Measurements from ENCODE around the gene ITPRID1. TPM values are rescaled to one million over a fixed set of nuclear protein-coding genes. Genes with fewer than 3 reads are reported as not detected.

ITPRID1 gene
- total RNA-seq, 4 donors from 2014 or later = not detected

DNA sequence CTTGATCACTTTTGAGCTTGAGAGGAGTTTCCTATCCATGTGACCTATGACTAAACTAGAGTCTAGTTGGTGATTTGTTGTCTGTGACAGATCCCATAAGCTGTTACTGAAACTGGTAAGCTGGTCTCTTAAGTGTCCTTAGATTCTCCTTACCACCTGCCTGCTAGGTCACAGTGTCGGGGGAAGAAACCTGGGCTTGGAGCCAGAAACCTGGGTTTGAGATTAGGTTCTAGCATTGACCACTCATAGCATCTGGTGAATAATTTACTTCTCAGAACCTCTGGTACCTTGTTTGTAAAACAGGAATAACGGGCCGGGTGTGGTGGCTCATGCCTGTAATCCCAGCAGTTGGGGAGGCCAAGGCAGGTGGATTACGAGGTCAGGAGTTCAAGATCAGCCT, 21.8 kb upstream of the ITPRID1 start:
- Histone ChIP-seq H3K9me3 (no peaks in the 10 kb centered on the region), H3K4me3 (no peak overlapping the region), H3K27me3 (no peaks in the 10 kb centered on the region), H3K4me1 (no peaks in the 10 kb centered on the region), H3K36me3 (no peaks in the 10 kb centered on the region), H3K27ac (no peak overlapping the region)
- TF ChIP-seq, protein P1, sequence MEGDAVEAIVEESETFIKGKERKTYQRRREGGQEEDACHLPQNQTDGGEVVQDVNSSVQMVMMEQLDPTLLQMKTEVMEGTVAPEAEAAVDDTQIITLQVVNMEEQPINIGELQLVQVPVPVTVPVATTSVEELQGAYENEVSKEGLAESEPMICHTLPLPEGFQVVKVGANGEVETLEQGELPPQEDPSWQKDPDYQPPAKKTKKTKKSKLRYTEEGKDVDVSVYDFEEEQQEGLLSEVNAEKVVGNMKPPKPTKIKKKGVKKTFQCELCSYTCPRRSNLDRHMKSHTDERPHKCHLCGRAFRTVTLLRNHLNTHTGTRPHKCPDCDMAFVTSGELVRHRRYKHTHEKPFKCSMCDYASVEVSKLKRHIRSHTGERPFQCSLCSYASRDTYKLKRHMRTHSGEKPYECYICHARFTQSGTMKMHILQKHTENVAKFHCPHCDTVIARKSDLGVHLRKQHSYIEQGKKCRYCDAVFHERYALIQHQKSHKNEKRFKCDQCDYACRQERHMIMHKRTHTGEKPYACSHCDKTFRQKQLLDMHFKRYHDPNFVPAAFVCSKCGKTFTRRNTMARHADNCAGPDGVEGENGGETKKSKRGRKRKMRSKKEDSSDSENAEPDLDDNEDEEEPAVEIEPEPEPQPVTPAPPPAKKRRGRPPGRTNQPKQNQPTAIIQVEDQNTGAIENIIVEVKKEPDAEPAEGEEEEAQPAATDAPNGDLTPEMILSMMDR (IDR thresholded peaks at IDR 0.05 in 4 of 5, conservative IDR thresholded peaks at IDR 0.05 in 1 of 5) = no peak
- no peak for TF ChIP-seq POLR2A (IDR thresholded peaks at IDR 0.05)
- no peak for DNase-seq
- in situ Hi-C loops (cut with MboI; ENCODE audit: low sequenced_read_pairs in 4 of 4) (no loop called here), intact Hi-C loops (cut with DNase I; ENCODE audit: low total_unique reads) (no loop called here)
- no peak for ATAC-seq

DNA sequence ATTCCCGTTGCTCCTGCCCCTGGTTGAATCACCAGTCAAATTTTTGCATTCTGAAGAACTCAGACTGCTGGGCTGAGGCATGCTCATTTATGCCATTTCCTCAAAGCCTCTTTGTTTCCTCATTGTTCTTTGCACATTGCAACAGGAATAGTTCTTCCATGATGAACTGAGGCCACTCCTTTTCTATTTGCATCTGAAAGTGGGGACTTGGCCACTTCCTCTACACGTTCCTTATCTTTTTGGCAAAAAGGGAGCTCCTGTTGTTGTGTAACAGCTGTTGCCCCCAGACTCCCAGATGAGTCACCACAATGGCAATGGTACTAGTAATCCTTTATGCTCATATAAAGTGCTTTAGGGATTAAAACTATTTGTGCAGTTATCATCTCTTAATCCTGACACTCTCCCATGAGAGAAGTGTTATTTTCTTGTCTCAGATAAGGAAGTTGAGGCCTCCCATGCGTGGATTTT, 20.1 kb upstream of the ITPRID1 start:
- in situ Hi-C loops (cut with MboI; ENCODE audit: low sequenced_read_pairs in 4 of 4) (no loop called here), intact Hi-C loops (cut with DNase I; ENCODE audit: low total_unique reads) (no loop called here)
- no peak overlapping the region for H3K4me3 ChIP-seq
- no peaks in the 10 kb centered on the region for H3K9me3 ChIP-seq
- no peak for ATAC-seq
- DNase-seq = no peak
- H3K36me3 ChIP-seq = no peaks in the 10 kb centered on the region
- no peaks in the 10 kb centered on the region for H3K27me3 ChIP-seq
- TF ChIP-seq, protein P1 (IDR thresholded peaks at IDR 0.05 in 4 of 5, conservative IDR thresholded peaks at IDR 0.05 in 1 of 5) = no peak
- no peak for TF ChIP-seq POLR2A (IDR thresholded peaks at IDR 0.05)
- H3K27ac ChIP-seq = no peak overlapping the region
- H3K4me1 ChIP-seq = no peaks in the 10 kb centered on the region

GRCh38 chr7:31494421-31494820, 19.5 kb upstream of the ITPRID1 start:
- Histone ChIP-seq H3K4me1 (no peaks in the 10 kb centered on the region), H3K27ac (no peak overlapping the region), H3K9me3 (no peaks in the 10 kb centered on the region), H3K27me3 (no peaks in the 10 kb centered on the region), H3K36me3 (no peaks in the 10 kb centered on the region), H3K4me3 (no peak overlapping the region)
- TF ChIP-seq POLR2A (IDR thresholded peaks at IDR 0.05) = no peak
- TF ChIP-seq, protein P1 (IDR thresholded peaks at IDR 0.05 in 4 of 5, conservative IDR thresholded peaks at IDR 0.05 in 1 of 5) = no peak
- ATAC-seq (no peak), DNase-seq (no peak)
- intact Hi-C loops (cut with DNase I; ENCODE audit: low total_unique reads) = no loop called here
- in situ Hi-C loops (cut with MboI; ENCODE audit: low sequenced_read_pairs in 4 of 4) = no loop called here

DNA sequence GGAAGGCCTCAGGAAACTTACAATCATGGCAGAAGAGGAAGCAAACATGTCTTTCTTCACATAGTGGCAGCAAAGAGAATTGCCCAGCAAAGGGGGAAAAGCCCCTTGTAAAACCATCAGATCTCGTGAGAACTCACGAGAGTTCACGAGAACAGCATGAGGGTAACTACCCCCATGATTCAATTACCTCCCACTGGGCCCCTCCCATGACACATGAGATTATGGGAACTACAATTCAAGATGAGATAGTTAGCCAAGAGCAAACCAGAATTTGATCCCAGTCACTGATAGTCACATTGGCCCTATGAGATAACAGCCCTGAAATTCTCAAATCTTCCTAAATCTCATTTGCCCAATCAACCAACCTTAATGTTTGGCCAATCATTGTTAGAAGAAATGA, 18.2 kb upstream of the ITPRID1 start:
- TF ChIP-seq POLR2A (IDR thresholded peaks at IDR 0.05) = no peak
- TF ChIP-seq, protein P1 (IDR thresholded peaks at IDR 0.05 in 4 of 5, conservative IDR thresholded peaks at IDR 0.05 in 1 of 5) = no peak
- in situ Hi-C loops (cut with MboI; ENCODE audit: low sequenced_read_pairs in 4 of 4) = no loop called here

GRCh38 chr7:31497516-31497915, 16.4 kb upstream of the ITPRID1 start:
- H3K27ac ChIP-seq = no peak overlapping the region
- in situ Hi-C loops (cut with MboI; ENCODE audit: low sequenced_read_pairs in 4 of 4) = no loop called here
- TF ChIP-seq, protein P1 (IDR thresholded peaks at IDR 0.05 in 4 of 5, conservative IDR thresholded peaks at IDR 0.05 in 1 of 5) = no peak
- no peak for TF ChIP-seq POLR2A (IDR thresholded peaks at IDR 0.05)
- H3K4me1 ChIP-seq = no peaks in the 10 kb centered on the region
- intact Hi-C loops (cut with DNase I; ENCODE audit: low total_unique reads) = no loop called here
- H3K27me3 ChIP-seq = no peaks in the 10 kb centered on the region
- H3K4me3 ChIP-seq = no peak overlapping the region
- no peaks in the 10 kb centered on the region for H3K36me3 ChIP-seq
- no peak for ATAC-seq
- H3K9me3 ChIP-seq = no peaks in the 10 kb centered on the region
- DNase-seq = no peak

More for the DNA sequence above, 18.2 kb upstream of the ITPRID1 start:
- Histone ChIP-seq H3K27ac (no peak overlapping the region), H3K4me1 (no peaks in the 10 kb centered on the region), H3K9me3 (no peaks in the 10 kb centered on the region), H3K27me3 (no peaks in the 10 kb centered on the region), H3K4me3 (no peak overlapping the region), H3K36me3 (no peaks in the 10 kb centered on the region)
- intact Hi-C loops (cut with DNase I; ENCODE audit: low total_unique reads) = no loop called here
- DNase-seq (no peak), ATAC-seq (no peak)

Data from gastrocnemius medialis (tissue), 4 donors.